HG03520 (cell line): ENCODE data around the gene ALDH1A3.

Experiments
- ATAC-seq: cut with Tn5 transposase; IDR thresholded peaks from one replicate; pipeline ENCODE4 v1.9.1; 2021; ENCODE audit warnings: mild to moderate bottlenecking, moderate library complexity; ENCODE audit not compliant: unreplicated experiment

The ALDH1A3 gene

GRCh38 chr15:100858294-100858693 lies 21.3 kb upstream of the ALDH1A3 start:
- no peak for ATAC-seq

- ATAC-seq = no peak
Observed at GRCh38 chr15:100859970-100860828, 19.4 kb upstream of the ALDH1A3 start.

DNA sequence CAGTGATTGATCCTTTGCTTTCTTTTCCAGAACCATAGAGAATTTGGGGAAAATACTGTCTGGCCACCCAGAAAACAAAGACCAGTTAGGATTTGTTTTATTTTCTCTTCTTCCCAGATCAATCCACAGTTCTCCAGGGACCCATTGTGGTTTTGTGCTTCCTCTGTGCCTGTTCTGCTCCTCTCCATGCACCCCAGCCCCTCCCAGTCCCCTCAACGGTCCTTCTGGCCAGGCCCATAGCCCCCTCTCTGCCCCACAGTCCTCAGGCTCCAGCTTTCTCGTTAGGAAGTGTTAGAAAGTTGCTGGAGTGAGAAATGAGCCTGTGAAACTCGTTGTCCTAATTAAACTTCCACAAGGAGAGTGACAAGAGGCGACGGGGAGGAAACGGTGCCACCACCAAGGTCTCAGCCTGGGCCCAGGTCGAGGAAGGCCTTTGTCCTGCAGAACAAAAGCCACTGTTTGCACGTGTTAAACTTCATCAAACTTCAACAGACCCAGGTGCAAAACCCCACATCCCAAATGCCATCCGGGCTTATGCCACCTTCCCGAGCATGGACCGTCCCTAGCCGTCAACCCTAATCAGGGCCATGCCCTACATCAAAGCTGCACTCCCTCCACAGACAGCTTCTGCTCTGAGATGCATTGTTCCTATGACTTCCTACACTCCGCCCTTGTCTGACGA lies 18.7 kb upstream of the ALDH1A3 start:
- no peak for ATAC-seq

- no peak for ATAC-seq
Observed at GRCh38 chr15:100861511-100861991, 18.1 kb upstream of the ALDH1A3 start.

DNA sequence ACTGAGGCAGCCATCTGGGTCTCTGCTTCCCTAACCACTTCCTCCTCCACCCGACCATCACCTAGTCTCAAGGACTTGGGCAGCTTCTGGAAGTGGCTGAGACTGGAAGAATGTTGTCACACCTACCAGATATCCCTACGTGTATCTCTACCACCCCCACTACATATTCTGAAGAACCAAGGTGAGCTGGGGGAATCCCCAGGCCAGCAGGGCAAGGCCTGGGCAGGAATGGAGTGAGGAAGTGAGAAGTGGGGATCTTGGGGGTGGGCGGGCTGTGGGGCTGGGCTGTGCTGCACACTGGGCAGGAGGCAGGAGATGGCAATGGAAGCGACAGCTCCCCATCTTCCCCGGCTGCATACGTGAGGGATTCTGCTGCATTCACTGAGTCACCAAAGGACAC lies 17.5 kb upstream of the ALDH1A3 start:
- ATAC-seq = no peak

GRCh38 chr15:100863075-100863795 lies 16.4 kb upstream of the ALDH1A3 start:
- ATAC-seq = no peak

- no peak for ATAC-seq
Observed at GRCh38 chr15:100863796-100864267, 15.8 kb upstream of the ALDH1A3 start.

GRCh38 chr15:100866386-100867330 lies 13.0 kb upstream of the ALDH1A3 start:
- ATAC-seq = no peak

GRCh38 chr15:100867433-100867832 lies 12.2 kb upstream of the ALDH1A3 start:
- ATAC-seq = no peak

DNA sequence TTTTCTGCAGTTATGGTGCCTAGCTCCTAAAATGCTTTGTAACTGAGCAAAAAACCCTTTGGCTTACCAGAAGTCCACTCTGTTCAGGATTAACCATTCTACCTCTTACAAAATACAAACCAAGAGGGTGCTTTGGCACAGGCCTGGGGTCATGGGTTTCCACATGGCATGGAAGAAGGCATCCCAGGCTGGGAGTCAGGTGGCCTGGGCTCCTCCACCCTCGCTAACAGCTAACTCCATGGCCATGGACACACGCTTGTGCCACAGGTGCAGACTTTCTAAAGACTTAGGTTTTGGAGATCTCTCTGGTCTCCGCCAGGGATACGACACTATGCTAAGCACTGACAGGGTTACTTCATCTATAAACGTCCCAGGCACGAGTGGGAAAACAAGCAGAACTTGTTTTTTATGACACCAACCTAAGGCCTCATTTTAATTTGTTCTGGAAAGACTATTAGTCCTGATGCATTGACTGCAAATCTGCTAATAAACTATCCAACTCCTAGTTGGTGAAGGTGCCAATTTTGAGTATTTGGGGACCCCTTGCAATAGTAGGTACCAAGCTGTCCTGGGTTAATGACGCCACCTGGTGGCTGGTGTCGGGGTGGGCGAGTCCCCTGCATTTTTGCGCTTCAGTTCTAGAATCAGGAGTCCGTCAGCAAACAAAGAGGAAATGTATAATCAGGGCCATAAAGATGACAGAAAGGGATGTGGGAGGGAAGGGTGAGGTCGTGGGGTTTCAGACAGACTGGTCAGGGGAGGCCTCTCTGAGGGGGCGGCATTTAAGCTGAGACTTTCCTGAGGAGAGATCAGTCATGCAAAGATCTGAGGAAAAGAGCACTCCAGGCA lies 10.3 kb upstream of the ALDH1A3 start:
- no peak for ATAC-seq

- ATAC-seq = peak; percentile 45
Observed at GRCh38 chr15:100873029-100873677, 6.5 kb upstream of the ALDH1A3 start.

DNA sequence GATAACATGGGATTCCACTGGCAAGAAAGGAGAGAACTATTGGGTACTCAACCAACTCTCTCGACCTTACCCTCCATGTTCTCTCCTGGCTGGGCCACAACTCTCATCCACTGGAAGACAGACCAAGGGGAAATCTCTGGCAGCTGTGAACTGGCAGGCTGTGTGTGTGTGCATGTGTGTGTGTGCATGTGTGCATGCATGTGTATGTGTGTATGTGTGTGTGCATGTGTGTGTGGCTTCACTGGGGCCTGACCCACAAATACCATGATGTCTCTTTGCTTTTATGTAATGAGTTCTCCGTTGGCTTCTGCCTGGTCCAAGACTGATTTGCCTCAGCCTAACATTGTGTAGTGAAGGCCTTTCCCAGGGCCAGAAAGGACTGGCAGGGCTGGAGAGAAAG lies 4.1 kb upstream of the ALDH1A3 start:
- ATAC-seq = no peak

DNA sequence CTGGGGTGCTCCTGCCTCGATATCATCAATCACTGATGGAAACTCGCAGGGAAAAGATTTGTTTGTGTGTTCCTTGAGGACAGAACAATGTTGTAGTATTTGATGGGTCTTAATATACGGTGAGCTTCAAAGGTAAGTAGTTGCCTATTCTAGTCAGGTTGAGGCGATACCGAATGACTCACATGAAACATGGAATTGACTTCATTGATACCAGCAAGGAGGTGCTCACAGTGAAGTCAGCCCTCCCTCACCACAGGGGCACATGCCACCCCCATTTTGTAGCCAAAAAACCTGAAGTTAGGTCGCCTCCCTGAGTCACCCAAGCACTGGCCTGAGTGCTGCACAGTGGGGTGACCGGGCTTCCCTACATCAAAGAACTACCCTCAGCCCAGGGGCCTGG lies 3.7 kb upstream of the ALDH1A3 start:
- no peak for ATAC-seq

DNA sequence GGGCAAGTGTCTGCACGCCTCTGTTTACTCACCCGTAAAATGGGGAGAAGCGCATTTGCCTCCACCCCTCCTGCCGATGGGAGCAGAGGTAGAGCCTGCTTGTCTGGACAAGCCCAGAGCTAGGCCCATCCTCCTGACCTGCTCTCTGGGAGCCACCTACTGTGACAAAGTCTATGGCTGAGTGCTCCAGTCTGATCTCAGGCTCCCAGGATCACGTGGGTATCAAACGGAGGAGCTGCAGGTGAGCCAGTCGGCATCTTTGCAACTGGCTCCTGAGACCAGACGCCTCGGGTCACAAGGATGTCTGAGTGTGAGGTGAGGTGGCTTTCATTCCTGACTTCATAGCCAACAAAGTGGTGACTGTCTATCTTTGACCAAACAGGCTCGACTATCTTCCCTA lies 2.1 kb upstream of the ALDH1A3 start:
- ATAC-seq = no peak

- no peak for ATAC-seq
Observed at GRCh38 chr15:100878130-100878529, 1.5 kb upstream of the ALDH1A3 start.

DNA sequence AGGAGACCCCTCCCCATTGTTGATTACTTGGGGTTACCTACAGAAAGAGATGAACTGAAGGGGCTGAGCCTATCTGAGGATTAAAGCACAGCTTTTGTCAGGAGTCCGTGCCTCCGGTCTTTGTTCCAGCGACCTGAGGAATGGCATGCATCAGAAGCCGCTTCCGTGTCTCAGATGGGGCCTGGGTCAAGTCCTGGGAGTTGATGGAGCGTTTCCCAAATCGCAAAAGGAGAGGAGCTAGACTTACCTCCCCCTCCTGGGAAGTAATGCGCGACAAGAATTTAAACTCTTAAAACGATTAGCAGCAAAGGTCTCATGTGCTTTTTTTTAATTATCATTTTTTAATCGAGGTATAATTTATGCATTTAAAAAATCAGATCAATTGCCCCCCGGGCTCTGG lies 983 bp upstream of the ALDH1A3 start:
- ATAC-seq = no peak

DNA sequence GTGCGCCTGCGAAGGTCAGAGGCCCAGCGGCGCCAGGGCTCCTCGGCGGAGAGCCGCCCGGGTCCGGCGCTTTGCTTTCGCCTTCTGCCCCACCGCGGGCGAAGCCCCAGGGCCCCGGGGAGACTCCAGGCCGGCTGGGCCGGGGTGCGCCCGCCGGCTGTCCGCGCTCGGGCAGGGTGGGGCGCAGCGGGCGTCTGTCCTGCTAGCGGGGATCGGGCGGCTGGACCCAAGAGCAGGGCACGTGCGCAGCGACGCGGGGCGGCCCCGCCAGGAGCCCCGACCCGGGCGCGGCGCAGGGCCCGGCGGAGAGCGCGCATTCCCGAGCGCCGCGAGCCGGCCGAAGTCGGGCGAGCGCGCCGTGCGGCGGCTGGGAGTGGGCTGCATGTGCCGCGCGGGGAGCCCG lies 569 bp upstream of the ALDH1A3 start:
- no peak for ATAC-seq

DNA sequence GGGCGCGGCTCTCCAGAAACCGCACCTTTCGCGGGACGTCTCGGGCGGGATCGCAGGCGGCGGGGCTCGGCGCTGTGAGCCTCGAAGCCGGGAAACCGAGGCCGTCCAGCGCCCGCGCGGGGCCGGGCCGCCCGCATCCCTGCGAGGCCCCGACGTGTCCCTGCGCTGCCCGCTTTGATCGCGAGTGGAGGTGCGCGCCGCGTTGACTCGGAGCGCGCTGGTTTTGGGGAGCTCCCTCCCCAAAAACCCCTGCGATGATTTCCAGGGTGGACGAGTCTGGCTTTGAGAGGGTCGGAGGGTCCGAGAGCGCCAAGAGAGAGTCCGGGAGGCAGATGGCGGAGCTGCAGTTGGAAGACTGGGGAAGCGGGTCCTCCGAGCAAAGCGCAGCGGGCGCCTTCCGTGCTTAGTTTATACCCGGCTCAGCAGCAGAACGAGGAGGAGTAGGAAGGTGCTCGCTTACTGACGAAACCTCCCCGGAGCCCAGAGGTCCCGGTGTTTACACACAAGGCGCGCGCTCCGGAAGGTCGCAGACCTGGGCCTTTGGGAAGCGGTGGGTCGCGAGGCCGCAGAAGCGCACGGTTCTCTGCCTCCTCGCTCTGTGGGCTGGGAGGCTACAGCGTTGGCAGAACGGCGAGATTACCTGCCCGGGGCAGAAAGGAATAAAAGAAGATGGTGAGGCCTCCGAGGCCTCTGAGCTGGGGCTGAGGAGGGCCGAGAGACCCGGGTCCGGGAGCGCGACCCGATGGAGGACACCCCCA lies 687 bp downstream of the ALDH1A3 start:
- no peak for ATAC-seq
